ENCODE data around the gene DAZAP1.

- TF ChIP-seq CTCF (IDR thresholded peaks at IDR 0.05 in 4 of 5, conservative IDR thresholded peaks at IDR 0.05 in 1 of 5) (no peak), POLR2A (IDR thresholded peaks at IDR 0.05) (no peak)
These were observed 9.5 kb upstream of the DAZAP1 start for GRCh38 chr19:1397838-1398237.

Data from gastrocnemius medialis (tissue), 4 donors.